Left ventricle myocardium inferior (tissue), 1 donor: ENCODE data around the gene EHF. TPM values are rescaled to one million over a fixed set of nuclear protein-coding genes. Genes with fewer than 3 reads are reported as not detected.

Experiments
- DNase-seq: peaks from one replicate; pipeline ENCODE4 v3.0.0-alpha.2; 2020
- H3K27ac ChIP-seq: fragments of 200-600 bp; replicated peaks from 2 replicates; pipeline ENCODE4 v1.8.0; 2021
- H3K27me3 ChIP-seq: fragments of 200-600 bp; 2 replicates; pipeline ENCODE4 v1.8.0; 2021; ENCODE audit warnings: low read depth
- H3K36me3 ChIP-seq: fragments of 200-600 bp; 2 replicates; pipeline ENCODE4 v1.8.0; 2021
- H3K4me1 ChIP-seq: fragments of 200-600 bp; 2 replicates; pipeline ENCODE4 v1.8.0; 2021
- H3K4me3 ChIP-seq: fragments of 200-600 bp; 2 replicates; pipeline ENCODE4 v1.8.0; 2021; ENCODE audit warnings: mild to moderate bottlenecking, moderate library complexity
- H3K9me3 ChIP-seq: fragments of 200-600 bp; replicated peaks from 2 replicates; pipeline ENCODE4 v1.8.0; 2021
- CTCF ChIP-seq: fragments of 200-600 bp; IDR thresholded peaks from 2 replicates; pipeline ENCODE4 v1.8.0; 2021; ENCODE audit warnings: antibody characterized with exemption, mild to moderate bottlenecking, borderline replicate concordance
- intact Hi-C: fragments of 100-400 bp; cut with micrococcal nuclease; formaldehyde crosslinking; loops from one replicate; pipeline ENCODE4 v1.11.0; 2022
- total RNA-seq: library from RNA; stranded (reverse); fragmentation: NEBNext Ultra II Directional; extraction: Animal tissue kit (Norgen Biotek cat#: 25700); gene quantifications from one replicate; pipeline ENCODE4 v1.2.1, GENCODE V29; 2021
- donor health status: DM: no; HTN: yes; CAD: no; lungs with severe emphysema.

EHF gene
- total RNA-seq, 1 donor from 2014 or later: 1.6 TPM

DNA sequence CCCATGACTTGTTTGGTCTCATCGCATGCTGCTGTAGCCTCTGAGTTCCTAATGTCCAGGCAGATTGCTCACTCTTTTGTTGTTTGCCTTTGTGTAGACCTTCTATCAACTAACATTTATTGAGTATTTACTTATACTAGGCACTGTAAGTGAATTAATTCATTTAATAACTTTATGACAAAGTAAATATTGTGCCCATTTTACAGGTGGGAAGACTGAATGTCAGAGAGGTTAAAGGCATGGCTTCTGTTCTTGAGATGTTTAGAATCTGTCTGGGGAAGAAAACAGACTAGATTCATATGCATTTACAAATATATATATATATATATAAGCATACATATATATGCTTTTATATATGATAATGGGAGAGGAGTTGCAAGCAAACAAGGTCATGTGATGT, 27.1 kb downstream of the EHF start:
- no peak for TF ChIP-seq CTCF
- no peaks in the 10 kb centered on the region for H3K4me1 ChIP-seq
- intact Hi-C loops: no loop called here

GRCh38 chr11:34649597-34649996, 28.7 kb downstream of the EHF start:
- no peak for TF ChIP-seq CTCF
- intact Hi-C loops: no loop called here
- no peaks in the 10 kb centered on the region for H3K27me3 ChIP-seq
- no peaks in the 10 kb centered on the region for H3K9me3 ChIP-seq
- H3K27ac ChIP-seq: no peak overlapping the region
- no peak for DNase-seq
- no peaks in the 10 kb centered on the region for H3K36me3 ChIP-seq
- H3K4me3 ChIP-seq: no peak overlapping the region
- no peaks in the 10 kb centered on the region for H3K4me1 ChIP-seq

More for the DNA sequence above, 27.1 kb downstream of the EHF start:
- Histone ChIP-seq H3K27ac (no peak overlapping the region), H3K4me3 (no peak overlapping the region), H3K27me3 (no peaks in the 10 kb centered on the region), H3K36me3 (no peaks in the 10 kb centered on the region), H3K9me3 (no peaks in the 10 kb centered on the region)
- DNase-seq: no peak

GRCh38 chr11:34650528-34650927, 29.6 kb downstream of the EHF start:
- H3K36me3 ChIP-seq: no peaks in the 10 kb centered on the region
- no peaks in the 10 kb centered on the region for H3K27me3 ChIP-seq
- H3K4me3 ChIP-seq: no peak overlapping the region
- no peak for DNase-seq
- no peaks in the 10 kb centered on the region for H3K4me1 ChIP-seq
- no peak for TF ChIP-seq CTCF
- no peak overlapping the region for H3K27ac ChIP-seq
- no peaks in the 10 kb centered on the region for H3K9me3 ChIP-seq
- intact Hi-C loops: no loop called here

- no peaks in the 10 kb centered on the region for H3K27me3 ChIP-seq
- H3K9me3 ChIP-seq: no peaks in the 10 kb centered on the region
- no peak for DNase-seq
- H3K27ac ChIP-seq: no peak overlapping the region
- no peak overlapping the region for H3K4me3 ChIP-seq
- no peaks in the 10 kb centered on the region for H3K4me1 ChIP-seq
- intact Hi-C loops: no loop called here
- no peaks in the 10 kb centered on the region for H3K36me3 ChIP-seq
- no peak for TF ChIP-seq CTCF
Measured at GRCh38 chr11:34651551-34651950, 30.7 kb downstream of the EHF start.

- intact Hi-C loops: no loop called here
- Histone ChIP-seq H3K27me3 (no peaks in the 10 kb centered on the region), H3K4me3 (no peak overlapping the region), H3K27ac (no peak overlapping the region), H3K36me3 (no peaks in the 10 kb centered on the region), H3K9me3 (no peaks in the 10 kb centered on the region), H3K4me1 (no peaks in the 10 kb centered on the region)
- TF ChIP-seq CTCF: no peak
- no peak for DNase-seq
Measured at GRCh38 chr11:34652191-34652973, 31.5 kb downstream of the EHF start.
